HG03196 (cell line): ENCODE results near the gene B3GAT1.
A peak's percentile ranks its signal among the peaks of the same experiment; 100 is the strongest.

ENCODE experiments used
- ATAC-seq: cut with Tn5 transposase; IDR thresholded peaks from one replicate; pipeline ENCODE4 v1.9.1; 2021; ENCODE audit not compliant: unreplicated experiment

The B3GAT1 gene

DNA sequence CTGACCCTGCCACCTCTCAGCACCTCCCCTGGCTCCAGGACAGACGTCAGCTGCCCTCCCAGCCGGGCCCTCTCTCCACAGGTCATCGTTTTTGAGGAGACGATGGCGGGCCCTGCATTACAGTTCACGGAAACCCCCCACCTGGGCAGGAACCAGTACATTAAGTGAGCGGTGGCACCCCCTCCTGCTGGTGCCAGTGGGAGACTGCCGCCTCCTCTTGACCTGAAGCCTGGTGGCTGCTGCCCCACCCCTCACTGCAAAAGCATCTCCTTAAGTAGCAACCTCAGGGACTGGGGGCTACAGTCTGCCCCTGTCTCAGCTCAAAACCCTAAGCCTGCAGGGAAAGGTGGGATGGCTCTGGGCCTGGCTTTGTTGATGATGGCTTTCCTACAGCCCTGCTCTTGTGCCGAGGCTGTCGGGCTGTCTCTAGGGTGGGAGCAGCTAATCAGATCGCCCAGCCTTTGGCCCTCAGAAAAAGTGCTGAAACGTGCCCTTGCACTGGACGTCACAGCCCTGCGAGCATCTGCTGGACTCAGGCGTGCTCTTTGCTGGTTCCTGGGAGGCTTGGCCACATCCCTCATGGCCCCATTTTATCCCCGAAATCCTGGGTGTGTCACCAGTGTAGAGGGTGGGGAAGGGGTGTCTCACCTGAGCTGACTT, 37.0 kb downstream of the B3GAT1 start:
- ATAC-seq: no peak

DNA sequence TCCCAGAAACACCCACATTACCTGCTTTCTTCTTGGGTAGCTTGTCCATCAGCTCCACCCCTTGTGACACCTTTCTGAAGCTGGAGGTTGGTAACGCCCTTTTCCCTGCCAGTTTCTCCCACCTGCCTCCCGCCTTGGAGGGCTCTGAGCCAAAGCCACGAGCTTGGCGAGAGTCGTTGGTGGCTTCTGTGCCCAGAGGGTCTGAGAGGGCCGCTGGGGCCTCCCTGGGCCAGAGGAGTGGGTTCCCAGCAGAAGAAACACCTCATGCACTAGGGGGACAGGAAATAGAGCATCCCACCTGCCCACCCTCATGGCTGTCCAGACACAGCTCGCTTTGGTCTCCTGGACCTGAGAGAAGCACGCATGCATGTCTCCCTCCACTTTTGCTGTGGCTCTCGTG, 37.9 kb downstream of the B3GAT1 start:
- ATAC-seq: no peak

- no peak for ATAC-seq
Measured at GRCh38 chr11:134373591-134374052, 38.4 kb downstream of the B3GAT1 start.

DNA sequence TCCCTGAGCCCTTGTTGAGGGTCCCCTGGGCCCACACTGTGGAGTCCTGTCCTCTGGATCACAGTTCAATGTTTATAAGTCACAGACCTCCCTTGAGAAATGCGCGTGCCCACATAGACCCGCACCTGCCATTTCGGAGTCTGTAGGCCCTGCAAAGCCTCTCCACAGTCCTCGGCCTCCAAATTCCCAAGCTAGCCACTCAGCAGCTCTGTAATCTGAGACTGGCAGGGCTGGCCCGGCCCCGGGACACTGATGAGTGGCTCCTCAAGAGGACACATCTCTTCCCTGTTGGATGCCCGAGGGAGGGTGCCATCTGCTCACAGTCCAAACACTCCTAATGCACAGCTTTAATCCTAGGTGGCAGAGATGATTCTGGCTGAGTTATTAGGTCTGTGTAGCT, 39.1 kb downstream of the B3GAT1 start:
- no peak for ATAC-seq

DNA sequence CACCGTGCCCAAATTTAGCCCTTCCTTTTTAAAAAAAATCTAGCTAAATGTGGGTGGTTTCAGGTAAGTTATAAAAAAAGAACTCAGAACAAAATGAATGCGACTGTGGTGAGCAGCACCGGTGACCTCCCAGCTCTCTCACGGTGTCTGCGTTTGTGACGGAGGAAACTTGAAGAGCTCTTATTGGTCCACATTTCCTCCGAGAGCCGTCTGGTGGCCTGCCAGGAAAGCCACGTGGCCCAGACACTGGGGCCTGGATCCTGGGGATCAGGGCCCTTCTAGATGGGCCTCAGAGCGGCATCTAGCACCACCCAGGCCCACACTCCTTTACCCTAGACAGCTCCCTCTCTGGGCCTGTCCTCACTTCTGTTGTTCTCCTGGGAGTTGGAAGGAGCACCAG, 39.5 kb downstream of the B3GAT1 start:
- ATAC-seq: no peak

DNA sequence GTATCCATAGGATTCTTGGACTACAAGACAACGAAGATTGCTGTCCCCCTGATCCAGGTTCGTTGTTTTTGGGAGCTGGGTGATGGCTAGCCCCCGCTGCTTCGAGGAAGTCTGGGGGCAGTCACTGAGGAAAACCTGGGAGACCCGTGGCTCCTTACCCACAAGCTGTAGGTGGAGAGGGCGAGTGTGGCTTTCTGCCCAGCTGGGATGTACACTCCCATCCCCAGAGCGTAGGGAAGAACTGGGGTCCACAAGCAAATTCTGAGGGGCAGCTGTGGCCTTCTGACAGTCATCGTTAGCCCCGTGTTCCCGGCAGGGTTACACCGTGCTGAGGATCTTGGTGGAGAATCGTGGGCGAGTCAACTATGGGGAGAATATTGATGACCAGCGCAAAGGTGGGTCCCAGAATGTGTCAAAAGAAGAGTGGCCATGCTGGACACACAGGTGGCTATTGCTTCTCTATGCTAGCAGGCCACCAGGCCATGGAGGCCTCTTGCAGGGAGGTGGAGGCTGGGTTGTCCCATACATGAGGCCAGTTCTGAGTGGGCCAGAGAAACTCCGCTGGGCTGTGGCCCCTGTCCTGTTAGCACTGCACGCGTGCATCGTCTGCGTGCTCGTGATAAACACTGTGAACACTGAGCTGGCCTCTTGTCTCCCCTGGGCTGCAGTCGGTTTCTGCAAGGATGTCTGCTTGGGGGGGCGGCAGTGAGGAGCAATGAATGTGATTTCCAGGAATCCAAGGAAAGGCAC, 40.4 kb downstream of the B3GAT1 start:
- no peak for ATAC-seq

- ATAC-seq: no peak
Measured at GRCh38 chr11:134370526-134371435, 41.3 kb downstream of the B3GAT1 start.

- no peak for ATAC-seq
Measured at GRCh38 chr11:134369656-134370525, 42.2 kb downstream of the B3GAT1 start.

DNA sequence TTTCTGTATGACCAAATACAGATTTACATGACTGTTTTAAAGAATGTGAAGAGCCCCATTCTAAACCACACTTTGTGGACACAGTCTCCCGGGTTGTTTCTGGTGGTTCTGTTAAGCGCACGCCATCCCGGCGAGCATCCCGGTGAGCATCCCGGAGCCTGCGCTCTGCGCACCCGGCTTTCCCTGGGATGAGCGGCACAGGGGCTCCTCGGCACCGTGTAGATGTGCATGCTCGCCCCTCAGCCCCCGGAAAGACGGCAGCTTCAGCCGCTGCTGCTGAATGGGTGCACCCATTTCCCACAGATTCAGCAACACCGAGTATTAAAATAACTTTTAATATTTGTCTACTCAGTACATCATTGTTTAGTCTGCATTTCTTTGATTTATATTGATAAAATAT, 44.3 kb downstream of the B3GAT1 start:
- no peak for ATAC-seq

- ATAC-seq: no peak
Measured at GRCh38 chr11:134366254-134366653, 45.8 kb downstream of the B3GAT1 start.

- no peak for ATAC-seq
Measured at GRCh38 chr11:134365011-134365925, 46.8 kb downstream of the B3GAT1 start.

DNA sequence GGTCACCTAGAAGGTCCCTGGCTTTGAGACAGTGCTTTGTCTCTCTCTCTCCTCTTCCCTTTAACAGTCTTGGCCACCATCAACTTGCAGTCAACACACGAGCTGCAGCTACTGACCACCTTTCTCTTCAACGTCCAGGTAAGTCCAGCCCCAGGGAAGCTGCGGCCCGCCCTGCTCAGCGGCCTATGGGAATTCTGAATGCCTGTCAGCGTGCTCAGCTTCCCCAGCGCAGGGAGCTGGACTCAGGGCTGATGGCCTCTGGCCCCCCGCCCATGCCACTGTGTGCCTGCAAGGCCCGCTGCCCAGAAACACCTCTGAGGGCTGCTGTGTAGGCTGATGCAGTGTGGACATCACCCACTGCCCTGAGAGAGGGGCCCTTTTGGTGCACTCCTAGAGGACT, 47.8 kb downstream of the B3GAT1 start:
- no peak for ATAC-seq

DNA sequence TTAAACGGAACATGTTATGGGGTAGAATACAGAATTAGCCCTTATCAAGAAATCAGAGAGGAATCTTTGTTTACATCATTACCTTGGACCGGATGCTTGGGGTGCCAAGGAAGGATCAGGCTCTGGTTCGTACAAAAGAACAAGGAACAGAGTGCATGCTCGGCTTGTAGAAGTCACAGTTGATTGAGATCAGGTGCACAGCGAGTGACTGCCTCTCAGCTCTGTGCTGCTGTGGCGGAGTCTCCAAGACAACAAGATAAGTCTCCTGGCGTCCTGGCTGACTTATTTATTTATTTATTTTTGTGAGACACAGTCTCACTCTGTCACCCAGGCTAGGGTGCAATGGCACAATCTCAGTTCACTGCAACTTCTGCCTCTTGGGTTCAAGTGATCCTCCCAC, 48.5 kb downstream of the B3GAT1 start:
- no peak for ATAC-seq

GRCh38 chr11:134363161-134363560, 48.9 kb downstream of the B3GAT1 start:
- ATAC-seq: no peak

DNA sequence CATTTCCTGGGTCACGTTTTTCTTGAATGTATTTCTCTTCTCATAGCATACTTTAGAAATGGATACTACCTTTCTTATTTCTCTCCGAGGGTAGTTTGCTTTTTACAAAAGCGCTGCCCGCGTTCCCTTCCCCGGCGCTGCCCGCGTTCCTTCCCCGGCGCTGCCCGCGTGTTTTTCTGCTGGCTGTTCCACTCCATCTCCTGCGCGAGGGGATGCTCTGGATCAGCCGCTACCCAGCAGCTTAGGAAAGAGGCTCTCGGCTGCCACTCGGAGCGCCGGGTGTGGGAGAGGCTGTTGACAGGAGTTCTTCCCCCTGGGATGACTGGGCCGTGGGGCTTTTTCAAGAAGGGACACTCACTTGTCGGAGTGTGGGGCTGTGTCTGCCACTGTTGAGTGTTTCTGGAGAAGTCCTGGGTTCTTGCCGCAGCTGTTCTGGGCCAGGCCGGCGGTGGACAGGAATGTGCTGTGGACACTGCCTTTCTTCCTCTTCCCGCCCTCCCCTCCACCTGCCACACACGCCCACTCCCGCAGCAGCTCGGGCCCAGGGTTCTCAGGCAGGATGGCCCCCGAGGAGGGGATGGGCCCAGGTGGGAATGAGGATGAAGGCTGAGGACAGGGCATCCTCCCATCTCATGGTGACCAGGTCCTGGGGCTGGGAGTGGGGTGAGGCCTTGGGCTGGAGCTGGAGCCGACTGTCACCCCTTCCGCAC, 49.7 kb downstream of the B3GAT1 start:
- ATAC-seq: no peak

GRCh38 chr11:134361661-134362060, 50.4 kb downstream of the B3GAT1 start:
- ATAC-seq: no peak

DNA sequence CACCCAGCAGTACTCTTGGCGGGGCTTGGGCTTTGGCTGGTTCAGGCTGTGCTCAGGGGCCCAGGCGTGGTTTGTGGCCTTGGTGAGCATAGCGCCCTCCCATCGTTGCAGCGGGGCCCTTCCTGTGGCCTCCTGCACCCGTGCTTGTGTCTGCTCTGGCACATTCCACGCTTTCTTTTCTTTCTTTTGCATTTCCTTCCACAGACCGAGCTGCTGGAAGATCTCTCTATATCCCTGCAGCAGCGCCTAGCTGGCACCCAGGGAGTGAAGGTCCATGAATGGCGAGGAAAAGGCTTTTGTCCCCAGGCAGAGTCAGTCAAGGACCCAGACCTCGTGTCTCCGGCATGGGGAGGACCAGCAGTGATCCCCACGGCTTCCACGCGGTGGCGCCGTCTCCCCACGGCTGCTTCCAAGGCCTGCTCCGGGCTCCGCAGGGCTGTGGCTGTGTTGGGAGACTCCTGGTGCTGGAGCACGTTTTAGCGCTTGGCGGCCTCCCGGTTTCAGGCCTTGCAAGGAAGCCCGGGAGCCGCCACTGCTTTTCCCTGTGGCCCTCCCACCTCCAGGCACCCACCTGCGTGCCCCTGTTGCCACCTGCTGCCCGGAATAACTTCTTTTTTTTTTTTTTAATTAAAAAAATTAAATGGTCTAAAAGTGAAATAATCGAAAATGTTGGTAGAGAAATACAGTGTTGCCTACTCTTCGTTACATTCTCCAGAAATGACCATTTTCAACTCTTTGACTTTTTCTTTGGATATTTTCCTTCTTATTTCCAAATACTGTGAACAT, 51.8 kb downstream of the B3GAT1 start:
- peak; percentile 84 for ATAC-seq

DNA sequence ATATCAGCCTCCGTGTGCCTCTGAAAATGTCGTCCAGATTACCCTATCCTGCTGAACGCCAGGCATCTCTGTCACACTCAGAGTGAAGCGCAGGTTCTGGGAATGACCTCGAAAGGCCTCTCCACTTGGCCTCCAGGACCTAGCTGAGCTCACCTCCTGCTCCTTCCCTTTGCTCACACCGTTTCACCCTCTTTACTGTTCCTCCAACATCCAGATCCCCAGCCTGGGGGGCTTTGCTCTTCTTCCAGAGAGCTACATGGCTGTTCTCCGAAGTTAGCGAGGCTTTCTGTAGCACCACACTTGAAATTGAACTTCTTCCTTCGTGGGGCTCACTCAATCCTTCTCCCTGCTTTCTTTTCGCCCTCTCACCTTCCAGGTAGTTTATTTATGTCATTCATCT, 52.4 kb downstream of the B3GAT1 start:
- no peak for ATAC-seq
